K562 (cell line): ENCODE data around the gene ACSS2. TPM values are rescaled to one million over a fixed set of nuclear protein-coding genes. Genes with fewer than 3 reads are reported as not detected.
A peak's percentile ranks its signal among the peaks of the same experiment; 100 is the strongest.

Experiments used
- BCOR ChIP-seq: fragments of 450-650 bp; IDR thresholded peaks from 2 replicates; pipeline ENCODE4 v1.6.1; 2016
- BMI1 ChIP-seq: fragments of 150-350 bp; IDR thresholded peaks from 2 replicates; pipeline ENCODE4 v1.6.1; 2014; ENCODE audit warnings: low read length
- BRD9 ChIP-seq: fragments of 450-650 bp; IDR thresholded peaks from 2 replicates; pipeline ENCODE4 v1.6.1; 2018; ENCODE audit warnings: low read depth; ENCODE audit not compliant: partially characterized antibody
- CHAMP1 ChIP-seq: fragments of 450-650 bp; IDR thresholded peaks from 2 replicates; pipeline ENCODE4 v1.6.1; 2016; ENCODE audit warnings: mild to moderate bottlenecking
- ETV6 ChIP-seq, 3 experiments: fragments of 150-350 bp in 1 of 3; sonication (generic) in 1 of 3; formaldehyde crosslinking in 1 of 3; IDR thresholded peaks; 2 replicates each; pipeline versions ENCODE4 v1.6.1 to v1.8.0; 2014 to 2022; ENCODE audit warnings: borderline replicate concordance in 2 of 3, low read depth in 2 of 3, antibody characterized with exemption in 1 of 3, low read length in 1 of 3, mild to moderate bottlenecking in 1 of 3, missing genetic modification reagents in 1 of 3
- JUND ChIP-seq, 2 experiments: IDR thresholded peaks; 2 replicates in 1 of 2; 3 replicates in 1 of 2; pipeline ENCODE4 v1.6.1; 2011; ENCODE audit warnings: borderline replicate concordance in 2 of 2, low read depth in 2 of 2, low read length in 2 of 2, improper control_type of control experiment in 1 of 2, missing biosample characterization in 1 of 2, missing genetic modification characterization in 1 of 2, missing genetic modification reagents in 1 of 2
- MBD2 ChIP-seq: sonication (generic); IDR thresholded peaks from 2 replicates; pipeline ENCODE4 v1.6.1; 2016; ENCODE audit warnings: low read depth, borderline replicate concordance
- PKNOX1 ChIP-seq: fragments of 450-650 bp; IDR thresholded peaks from 2 replicates; pipeline ENCODE4 v1.6.1; 2016
- SFPQ ChIP-seq: fragments of 200-400 bp; formaldehyde crosslinking; IDR thresholded peaks from 2 replicates; pipeline ENCODE4 v1.6.1; 2017; ENCODE audit warnings: mild to moderate bottlenecking, low read depth, low read length, moderate library complexity
- TRIM25 ChIP-seq: fragments of 450-650 bp; IDR thresholded peaks from 2 replicates; pipeline ENCODE4 v1.7.0; 2016; ENCODE audit warnings: borderline replicate concordance
- ZBTB12 ChIP-seq: fragments of 250-450 bp; sonication (Bioruptor Pico); IDR thresholded peaks from 2 replicates; pipeline ENCODE4 v1.4.0; 2020
- ZMIZ1 ChIP-seq, 2 experiments: fragments of 150-350 bp in 1 of 2; IDR thresholded peaks; 2 replicates each; pipeline ENCODE4 v1.6.1; 2012 to 2016; ENCODE audit warnings: low read depth in 2 of 2, low read length in 2 of 2, mild to moderate bottlenecking in 1 of 2, moderate library complexity in 1 of 2
- ZNF121 ChIP-seq: sonication (generic); formaldehyde crosslinking; conservative IDR thresholded peaks from 2 replicates; pipeline ENCODE4 v1.8.0; 2022; ENCODE audit warnings: missing genetic modification reagents
- ZNF77 ChIP-seq: fragments of 250-450 bp; sonication (Bioruptor Pico); IDR thresholded peaks from 2 replicates; pipeline ENCODE4 v1.5.0; 2020
- ZNF780A ChIP-seq: fragments of 250-450 bp; sonication (Bioruptor Pico); IDR thresholded peaks from 2 replicates; pipeline ENCODE4 v1.5.0; 2021; ENCODE audit warnings: mild to moderate bottlenecking
- polyA plus RNA-seq, 8 experiments: library from polyadenylated mRNA; depleted of rRNA in 4 of 8; stranded (reverse) in 5 of 8; unstranded in 3 of 8; fragments of >200 nt; fragmentation: Nextera tagmentation in 2 of 8; fragmentation: Illumina TruSeq in 1 of 8; extraction: Ambion mirVana in 2 of 8; extraction: Trizol in 1 of 8; gene quantifications; 2 replicates each; pipeline versions ENCODE4 v1.2.1 to v1.2.3, GENCODE V29; 2011 to 2014; ENCODE audit warnings: inconsistent platforms in 1 of 8, missing spikeins in 1 of 8
- total RNA-seq, 7 experiments: library from RNA; depleted of rRNA in 6 of 7; stranded (reverse); fragments of >200 nt in 6 of 7; fragmentation: Illumina TruSeq in 2 of 7; extraction: Trizol in 2 of 7; gene quantifications; 2 replicates each; pipeline versions ENCODE4 v1.2.1 to v1.2.3, GENCODE V29; 2011 to 2021; ENCODE audit warnings: low replicate concordance in 1 of 7

Gene ACSS2
- total and polyA plus RNA-seq, 9 of the 15 experiments (the other 6 are each of a cell fraction or from before 2014, with no cell fraction given), result 21.9 to 246 (median 66.2) TPM

GRCh38 chr20:34956041-34956458, 79.6 kb downstream of the ACSS2 start (continued):
- no peak for TF ChIP-seq TRIM25
- no peak for TF ChIP-seq BMI1
- no peak for TF ChIP-seq ZNF77 (CRISPR knock-in tag)
- TF ChIP-seq MBD2, result no peak
- no peak for TF ChIP-seq BRD9
- no peak for TF ChIP-seq ZNF121 (CRISPR knock-in tag)
- TF ChIP-seq ZNF780A, result no peak
- 0 out of 2 replicates have a peak, but pooled peaks have one; percentile 13 for TF ChIP-seq ZBTB12 (CRISPR knock-in tag)
- no peak for TF ChIP-seq CHAMP1
- TF ChIP-seq ZMIZ1 (IDR thresholded peaks at IDR 0.05; ENCODE audit: low read depth in 2 of 2, low read length in 2 of 2), result no peak
- no peak for TF ChIP-seq ETV6 (IDR thresholded peaks at IDR 0.05; ENCODE audit: borderline replicate concordance in 1 of 2, low read depth in 2 of 2, low read length in 1 of 2)
- no peak for TF ChIP-seq ETV6 (CRISPR knock-in tag; IDR thresholded peaks at IDR 0.05; ENCODE audit: borderline replicate concordance)
- TF ChIP-seq PKNOX1, result no peak
- no peak for TF ChIP-seq BCOR
- no peak for TF ChIP-seq JUND (IDR thresholded peaks at IDR 0.05; ENCODE audit: borderline replicate concordance, low read depth, low read length)
- TF ChIP-seq JUND (tag; IDR thresholded peaks at IDR 0.05; ENCODE audit: borderline replicate concordance, low read depth, low read length), result no peak
- TF ChIP-seq SFPQ, result no peak
